CD4-positive, alpha-beta T cell treated with Interleukin-4 for 4 hours (primary cell): ENCODE results near the gene IRF4.

Experiments used
- DNase-seq: peaks from one replicate; pipeline ENCODE4 v3.0.0-alpha.2; 2020

Gene IRF4

DNA sequence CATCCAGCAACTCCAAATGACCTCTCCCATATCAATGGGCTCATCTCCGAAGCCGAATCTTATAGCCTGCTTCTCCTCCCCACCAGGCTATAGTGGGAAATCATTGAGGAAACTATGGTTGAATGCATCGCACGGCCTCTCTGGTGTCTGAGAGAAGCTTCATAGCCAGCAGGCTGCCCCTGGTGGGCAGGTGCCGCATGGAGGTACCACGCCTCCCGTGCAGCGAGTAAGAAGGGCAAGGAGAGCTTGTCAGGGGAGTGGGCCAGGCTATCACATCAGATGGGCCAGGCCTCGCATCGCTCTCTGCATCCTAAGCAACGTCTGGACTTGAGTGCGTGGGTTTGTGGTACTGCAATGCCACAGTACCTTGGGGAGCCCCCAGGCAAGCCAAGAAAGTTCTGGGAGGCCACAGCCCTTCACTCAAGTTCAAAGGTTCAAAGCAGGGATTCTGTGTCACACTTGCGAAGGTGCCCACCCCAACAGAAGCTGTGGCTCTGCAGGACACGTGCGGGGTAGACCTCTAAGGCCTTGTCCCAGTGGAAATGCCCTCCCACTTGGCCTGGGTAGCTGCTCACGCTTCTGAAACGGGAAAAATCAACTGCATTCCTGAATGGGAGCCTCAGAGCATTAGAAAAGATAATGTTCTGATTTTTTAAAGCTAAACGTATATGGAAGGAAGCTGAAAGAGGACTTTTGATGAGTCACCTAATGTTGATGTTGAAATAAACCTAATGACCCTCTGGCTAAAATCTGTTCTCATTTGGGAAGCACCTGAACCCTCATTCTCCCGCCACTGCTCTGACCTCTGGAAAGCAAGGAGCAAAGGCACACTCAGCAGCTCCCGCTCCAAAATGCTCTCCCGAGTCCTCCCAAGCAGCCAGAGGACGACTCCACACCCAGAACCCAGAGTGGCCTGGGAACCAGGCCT, 8.4 kb upstream of the IRF4 start:
- no peak for DNase-seq

DNA sequence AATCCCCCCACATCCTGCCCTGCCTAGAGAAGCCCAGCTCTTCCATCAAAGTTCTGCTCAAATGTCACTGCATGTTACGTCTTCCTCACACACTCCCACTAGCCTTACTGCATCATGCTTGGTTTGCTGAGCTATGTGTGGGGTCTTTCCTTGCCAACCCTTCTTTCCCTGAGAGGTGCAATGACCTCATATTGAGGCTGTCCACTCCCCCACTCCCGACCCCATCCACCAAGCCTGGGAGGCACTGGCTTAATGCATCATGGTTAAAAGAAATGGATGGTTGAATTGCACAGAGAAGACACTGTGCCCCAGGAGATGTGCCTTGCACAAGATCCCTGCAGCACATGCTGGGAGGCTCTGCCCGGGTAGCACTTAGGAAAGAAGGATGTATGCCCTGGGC, 7.7 kb upstream of the IRF4 start:
- no peak for DNase-seq

DNA sequence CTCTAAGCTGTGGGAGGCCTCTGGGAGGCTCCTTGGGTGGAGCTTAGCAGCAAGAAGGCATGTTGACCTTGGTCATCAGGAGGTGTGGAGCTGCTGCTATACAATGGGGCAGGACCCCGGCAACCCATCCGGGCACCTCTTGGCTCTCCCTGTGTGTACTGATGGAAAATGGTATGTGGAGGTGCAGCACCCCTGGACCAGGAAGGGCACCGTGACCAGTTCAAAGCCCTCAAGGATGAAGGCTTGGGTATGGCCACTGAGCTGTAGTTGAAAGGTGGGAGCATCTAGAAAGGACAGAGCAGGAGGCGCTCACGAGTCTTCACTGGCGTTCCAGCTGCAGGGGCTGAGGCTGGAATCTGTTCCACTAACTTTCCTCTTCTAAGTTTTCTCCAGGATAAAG, 6.7 kb upstream of the IRF4 start:
- no peak for DNase-seq

DNA sequence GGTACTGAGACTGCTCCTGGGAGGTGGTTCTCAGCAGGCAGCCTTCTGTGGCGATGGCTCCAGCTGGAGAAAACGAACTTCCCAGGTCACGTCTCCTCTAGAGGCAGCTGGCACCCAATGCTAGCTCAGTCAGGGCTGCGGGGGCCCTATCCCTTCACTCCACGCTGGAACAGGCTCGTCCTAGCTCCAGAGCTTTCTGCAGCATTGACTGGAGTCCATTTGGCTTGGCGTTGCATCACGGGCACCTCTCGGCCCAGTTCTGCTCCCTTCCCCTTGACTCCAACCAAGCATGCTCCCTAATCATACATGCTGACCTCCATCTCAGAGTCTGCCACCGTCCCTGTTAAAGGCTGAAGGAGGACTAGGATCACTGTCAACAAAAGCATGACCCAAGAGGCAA, 5.9 kb upstream of the IRF4 start:
- no peak for DNase-seq

DNA sequence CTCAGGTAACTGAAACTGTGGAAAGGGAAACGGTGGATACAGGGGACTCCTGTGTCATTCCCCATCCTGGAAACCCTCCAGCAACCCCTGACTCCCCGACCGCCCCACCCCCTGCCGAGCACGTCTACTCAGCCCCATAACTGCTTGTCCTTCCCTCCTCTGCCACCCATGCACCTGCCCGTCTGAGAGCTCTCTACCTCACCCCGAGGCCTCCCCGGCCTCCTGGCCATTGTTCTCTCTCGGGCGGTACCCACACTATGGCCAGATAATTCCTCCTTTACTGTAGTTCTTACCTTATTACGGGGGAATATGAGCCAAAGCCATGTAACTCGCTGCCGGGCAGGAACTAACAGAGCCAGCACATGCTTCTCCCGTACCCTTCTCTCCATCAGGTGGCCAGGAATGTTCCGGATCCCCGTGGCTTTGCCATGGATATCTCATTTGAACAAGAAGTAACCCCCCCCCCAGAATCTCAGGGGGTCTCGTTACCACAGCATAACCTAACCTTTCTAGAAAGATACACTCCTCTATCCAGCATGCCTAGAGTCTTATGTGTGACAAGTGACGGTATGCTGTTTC, 4.8 kb upstream of the IRF4 start:
- no peak for DNase-seq

DNA sequence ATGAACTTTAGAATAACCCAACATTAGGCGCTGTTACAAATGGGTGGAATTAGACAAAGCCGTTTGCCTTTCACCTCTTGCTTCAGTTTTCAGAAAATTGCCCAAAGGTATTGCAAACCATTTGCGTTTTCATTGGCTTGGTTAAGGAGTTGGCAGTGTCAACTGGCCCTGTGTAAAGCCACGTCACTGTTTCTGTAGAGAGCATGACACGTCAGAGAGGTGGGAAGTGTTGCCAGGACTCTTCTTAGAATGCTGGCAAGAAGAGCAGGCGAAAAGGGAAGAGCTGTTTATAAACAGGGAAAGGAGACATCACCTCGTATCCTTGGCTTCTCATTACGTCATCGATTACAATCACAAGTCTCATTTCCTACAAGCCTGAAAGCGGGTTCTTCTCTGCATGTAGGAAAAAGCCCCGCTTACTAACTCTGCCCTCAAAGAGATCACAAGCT, 4.2 kb upstream of the IRF4 start:
- no peak for DNase-seq

DNA sequence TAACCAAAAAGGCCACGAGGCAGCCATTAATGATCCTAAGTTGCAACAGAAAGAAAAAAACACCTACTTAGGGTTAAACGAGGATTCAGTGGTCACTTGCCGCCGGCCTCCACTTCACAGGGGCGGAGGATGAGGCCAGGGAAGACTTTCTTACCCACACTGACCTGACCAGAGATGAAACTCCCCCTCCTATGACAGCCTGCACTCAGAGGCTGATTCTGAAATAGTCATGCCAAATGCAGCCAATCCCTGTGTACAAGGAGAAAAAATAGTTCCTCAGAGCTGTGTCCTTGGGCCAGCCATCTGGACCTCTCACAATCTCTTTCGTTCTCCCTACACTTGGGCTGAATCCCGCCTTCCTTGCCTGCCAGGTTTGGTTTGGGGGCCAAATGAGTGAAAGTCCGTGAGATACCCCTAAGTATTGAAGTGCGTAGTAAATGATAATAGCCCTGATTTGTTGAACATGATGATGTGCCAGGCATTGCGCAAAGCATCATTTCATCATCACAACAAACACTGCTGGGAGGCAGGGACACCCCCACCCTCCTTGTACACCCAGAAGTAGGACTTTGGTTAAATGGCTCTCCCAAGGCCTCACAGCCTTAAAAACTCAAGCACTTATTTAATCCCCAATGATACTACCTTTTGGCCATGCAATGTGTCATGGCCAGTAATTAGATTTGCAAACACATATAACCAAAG, 3.2 kb upstream of the IRF4 start:
- DNase-seq, result no peak

DNA sequence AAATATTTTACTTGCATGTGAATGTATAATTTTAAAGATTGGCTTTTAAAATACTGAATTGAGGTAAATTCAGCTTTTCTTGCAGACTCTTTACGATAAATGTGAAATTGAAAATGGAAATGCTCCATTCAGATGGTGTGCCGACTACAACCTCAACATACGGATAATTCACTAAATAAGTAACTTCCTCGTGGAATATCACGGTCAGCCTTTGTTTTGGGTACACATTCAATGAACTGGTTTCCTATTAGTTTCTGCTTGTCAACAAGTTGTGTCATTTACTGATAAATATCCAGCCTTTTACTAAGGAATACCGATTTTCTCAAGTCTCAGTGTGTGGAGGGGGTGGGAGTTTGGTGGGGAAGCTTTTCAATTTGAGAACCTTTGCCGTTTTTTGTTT, 2.4 kb upstream of the IRF4 start:
- no peak for DNase-seq

DNA sequence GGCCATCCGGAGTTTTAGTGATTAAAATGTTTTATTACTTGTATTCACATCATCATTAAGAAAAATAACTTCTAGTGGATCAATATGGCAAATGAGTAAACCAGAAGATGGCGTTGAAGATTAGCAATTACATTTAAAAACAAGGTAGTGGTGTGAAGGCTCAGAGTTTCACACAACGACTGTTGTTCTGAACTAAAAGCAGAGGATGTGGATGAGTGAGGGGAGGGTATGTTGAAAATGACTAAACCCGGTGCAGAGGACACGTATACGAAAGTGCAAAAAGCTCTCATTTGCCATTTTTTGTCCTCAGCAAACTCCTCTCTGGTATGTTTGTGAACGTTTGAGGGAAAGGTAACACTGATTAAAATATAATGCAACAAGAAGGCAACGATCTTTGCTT, 1.9 kb upstream of the IRF4 start:
- DNase-seq, result peak; percentile 72

DNA sequence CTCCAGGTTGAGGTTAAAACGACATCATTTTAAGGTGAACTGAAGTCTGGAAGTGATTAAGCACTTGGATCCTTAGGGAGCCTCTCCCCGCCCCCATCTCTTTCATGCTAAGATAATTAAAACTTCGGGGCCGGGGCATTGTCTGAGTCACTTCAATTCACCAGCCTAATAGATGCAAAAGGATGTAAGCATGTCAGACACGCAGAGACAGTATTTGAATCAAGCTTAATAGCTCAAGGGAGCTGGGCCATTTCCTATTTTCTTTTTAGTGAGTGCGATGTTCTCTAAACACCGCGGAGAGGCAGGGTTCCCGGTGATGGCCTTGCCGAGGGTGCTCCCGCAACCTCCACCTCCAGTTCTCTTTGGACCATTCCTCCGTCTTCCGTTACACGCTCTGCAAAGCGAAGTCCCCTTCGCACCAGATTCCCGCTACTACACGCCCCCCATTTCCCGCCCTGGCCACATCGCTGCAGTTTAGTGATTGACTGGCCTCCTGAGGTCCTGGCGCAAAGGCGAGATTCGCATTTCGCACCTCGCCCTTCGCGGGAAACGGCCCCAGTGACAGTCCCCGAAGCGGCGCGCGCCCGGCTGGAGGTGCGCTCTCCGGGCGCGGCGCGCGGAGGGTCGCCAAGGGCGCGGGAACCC, 516 bp upstream of the IRF4 start:
- peak; percentile 34 for DNase-seq

DNA sequence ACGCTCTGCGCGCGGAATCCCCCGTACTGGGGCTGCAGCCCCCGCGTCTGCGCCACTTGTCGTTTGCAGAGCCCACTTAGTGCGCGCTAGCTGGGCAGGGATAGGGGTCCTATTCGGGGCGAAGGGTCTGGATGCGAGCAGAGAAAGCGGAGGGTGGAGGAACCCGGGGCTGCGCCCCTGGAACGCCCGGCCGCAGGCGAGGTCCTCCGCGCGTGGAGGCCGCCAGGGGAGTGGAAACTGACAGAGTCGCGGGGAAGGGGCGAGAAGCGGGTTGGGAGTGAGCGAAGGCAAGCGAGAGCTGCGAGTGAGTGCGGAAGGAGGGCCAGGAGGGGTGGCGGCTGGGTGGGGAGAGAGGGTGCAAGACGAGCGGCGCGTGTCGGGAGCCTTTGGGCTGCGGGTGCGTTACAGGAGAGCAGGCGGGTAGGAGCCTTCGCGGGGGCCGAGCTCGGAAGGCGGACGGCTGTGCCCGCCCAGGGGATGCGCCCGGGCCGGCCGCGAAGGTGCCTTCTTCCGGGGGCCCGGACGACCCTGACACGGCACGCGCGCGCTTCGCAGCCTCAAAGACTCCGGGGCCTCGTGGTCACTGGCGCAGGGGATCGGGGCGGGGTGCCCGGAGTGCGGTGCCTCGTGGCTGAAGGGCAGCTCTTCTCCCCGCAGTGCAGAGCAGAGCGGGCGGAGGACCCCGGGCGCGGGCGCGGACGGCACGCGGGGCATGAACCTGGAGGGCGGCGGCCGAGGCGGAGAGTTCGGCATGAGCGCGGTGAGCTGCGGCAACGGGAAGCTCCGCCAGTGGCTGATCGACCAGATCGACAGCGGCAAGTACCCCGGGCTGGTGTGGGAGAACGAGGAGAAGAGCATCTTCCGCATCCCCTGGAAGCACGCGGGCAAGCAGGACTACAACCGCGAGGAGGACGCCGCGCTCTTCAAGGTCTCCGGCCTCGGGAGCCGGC, 1.2 kb downstream of the IRF4 start:
- peak; percentile 24 for DNase-seq

DNA sequence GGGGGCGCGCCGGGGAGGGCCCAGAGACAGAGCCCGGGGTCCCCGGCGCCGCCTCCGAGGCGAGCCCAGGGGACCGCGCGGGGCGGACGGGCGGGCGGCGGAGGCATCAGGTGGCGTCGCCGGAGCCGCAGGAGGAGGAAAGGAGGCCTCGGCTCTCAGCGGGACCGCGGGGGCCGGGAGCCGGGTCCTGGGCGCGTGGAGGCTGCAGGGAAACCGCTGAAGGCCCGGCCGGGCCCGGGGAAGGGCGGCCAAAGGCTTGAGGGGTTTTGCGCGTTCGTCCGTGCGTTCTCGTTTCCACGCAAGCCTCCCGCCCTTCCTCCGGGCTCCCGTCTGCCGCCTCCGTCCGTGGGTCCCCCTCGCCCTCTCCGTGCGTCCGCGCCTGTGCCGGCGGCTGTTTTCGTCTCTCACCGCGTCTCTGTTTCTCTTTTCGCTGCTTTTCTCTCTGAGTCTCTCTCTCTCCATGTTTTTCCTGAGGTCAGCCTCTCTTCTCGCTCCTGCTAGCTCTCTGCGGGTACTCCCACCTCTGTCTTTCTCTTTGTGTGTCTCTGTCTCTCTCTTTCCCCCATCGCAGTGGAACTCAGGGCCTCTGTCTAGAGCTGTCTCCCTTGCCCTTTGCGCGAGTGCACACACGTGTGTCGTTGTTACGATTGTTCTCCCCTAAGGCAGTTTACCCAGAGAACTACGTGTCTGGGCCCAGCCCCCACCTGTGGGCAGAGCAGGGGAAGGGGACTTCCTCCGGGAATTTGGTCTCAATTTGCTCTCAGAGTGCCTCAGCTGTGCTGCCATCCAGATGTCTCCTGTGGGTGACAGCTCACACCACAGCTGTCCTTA, 2.1 kb downstream of the IRF4 start:
- no peak for DNase-seq

DNA sequence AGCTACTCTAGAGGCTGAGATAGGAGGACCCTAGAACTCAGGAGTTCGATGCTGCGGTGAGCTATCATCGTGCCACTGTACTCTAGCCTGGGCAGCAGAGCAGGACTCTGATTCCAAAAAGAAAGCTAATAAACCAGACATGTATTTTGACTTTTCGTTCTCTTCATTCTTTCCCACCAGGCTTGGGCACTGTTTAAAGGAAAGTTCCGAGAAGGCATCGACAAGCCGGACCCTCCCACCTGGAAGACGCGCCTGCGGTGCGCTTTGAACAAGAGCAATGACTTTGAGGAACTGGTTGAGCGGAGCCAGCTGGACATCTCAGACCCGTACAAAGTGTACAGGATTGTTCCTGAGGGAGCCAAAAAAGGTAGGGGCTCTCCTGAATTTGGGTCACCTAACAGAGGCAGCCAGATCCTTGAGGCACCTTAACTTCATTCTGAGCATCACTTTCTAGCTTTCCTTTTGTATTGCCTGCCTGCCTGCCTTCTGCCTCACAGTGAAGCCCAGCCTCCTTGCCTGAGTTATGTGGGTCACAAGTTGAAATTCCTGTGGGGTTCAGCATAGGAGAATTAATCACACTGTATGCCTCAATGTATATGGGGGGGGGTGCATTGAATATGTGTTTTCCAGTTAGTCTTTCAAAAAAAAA, 3.2 kb downstream of the IRF4 start:
- DNase-seq, result no peak

DNA sequence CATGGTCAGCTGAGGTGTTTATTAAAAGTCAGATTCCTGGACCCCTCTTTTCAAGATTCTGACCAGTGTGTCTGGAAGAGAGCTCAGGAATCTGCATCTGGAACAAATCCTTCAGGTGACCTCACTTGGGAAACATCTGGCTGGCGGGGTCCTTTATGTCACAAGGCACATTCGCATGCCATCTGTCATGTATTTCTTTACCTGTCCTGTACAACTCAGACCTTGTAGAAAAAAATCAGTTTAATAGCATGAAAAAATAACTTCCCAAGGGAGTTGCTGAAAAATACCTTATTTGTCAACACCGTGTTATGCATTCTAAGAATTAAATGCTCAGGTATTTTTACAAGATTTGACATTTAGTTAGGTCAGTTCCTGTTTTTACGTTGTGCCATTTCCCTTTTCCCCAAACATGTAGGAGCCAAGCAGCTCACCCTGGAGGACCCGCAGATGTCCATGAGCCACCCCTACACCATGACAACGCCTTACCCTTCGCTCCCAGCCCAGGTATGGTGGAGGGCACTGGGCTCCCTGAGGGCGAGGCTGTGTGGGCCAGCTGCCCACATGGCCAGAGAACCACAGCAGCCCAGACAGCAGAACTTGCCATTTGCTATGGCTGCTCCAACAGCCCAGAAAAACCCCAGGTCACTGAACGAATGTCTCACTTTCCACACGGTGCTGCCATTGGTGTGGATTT, 4.0 kb downstream of the IRF4 start:
- DNase-seq, result no peak

DNA sequence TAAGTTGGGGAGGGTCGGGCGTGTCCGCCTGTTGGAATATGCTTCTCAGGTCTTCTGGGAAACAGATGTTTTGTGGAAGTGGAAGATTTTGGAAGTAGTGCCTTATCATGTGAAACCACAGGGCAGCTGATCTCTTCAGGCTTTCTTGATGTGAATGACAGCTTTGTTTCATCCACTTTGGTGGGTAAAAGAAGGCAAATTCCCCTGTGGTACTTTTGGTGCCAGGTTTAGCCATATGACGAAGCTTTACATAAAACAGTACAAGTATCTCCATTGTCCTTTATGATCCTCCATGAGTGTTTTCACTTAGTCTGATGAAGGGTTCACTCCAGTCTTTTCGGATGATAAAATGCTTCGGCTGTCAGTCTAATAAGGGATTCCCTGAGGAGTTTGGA, 4.6 kb downstream of the IRF4 start:
- no peak for DNase-seq

DNA sequence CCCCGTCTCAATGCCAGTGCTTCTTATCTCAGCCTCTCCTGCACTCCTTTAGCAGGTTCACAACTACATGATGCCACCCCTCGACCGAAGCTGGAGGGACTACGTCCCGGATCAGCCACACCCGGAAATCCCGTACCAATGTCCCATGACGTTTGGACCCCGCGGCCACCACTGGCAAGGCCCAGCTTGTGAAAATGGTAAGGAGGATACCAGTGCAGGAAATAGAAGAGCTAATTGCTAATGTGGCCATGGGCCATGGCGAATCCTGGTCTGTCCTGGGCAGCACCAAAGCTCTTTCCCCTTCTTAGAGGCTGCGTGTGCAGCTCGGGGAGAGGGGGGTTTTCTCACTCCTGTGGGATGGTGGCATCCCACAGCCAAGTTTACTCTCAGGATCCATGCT, 5.5 kb downstream of the IRF4 start:
- no peak for DNase-seq

DNA sequence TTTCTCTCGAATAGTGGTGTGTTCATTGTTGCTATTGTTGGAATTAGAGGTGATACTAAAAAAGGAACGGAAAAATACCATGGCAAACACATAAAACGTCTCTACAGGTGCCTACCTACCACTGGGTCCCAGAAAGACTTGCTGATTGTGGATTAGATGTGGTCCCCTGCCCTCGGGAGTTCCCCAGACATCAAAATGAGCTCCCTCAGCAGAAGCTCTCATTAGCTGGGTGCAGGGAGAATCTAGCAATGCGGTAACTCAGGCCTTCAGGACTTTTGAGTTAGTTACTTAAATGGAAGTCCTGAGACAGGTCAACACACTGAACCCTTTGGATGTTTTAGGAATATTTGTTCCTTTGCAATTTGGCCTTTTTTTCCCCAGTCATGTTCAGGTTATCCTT, 6.1 kb downstream of the IRF4 start:
- no peak for DNase-seq

DNA sequence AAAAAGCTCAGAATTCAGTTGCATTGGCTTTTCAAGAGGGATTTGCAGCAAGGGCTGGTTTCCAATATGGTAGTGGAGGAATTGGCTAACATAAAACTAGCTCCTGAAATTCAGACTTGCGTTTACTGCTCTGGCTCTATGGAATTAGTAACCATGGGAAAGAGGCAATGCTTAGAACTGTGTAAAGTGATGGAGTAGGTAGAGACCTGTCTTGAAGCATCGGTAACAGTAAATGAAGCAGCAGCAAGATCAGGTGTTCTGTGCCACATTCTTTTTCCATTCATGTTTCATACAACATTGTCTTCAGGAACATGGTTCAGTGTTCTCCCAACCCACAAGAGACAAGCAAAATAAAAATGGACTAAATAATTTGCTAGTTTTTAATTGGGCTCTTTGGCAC, 6.5 kb downstream of the IRF4 start:
- DNase-seq, result no peak

DNA sequence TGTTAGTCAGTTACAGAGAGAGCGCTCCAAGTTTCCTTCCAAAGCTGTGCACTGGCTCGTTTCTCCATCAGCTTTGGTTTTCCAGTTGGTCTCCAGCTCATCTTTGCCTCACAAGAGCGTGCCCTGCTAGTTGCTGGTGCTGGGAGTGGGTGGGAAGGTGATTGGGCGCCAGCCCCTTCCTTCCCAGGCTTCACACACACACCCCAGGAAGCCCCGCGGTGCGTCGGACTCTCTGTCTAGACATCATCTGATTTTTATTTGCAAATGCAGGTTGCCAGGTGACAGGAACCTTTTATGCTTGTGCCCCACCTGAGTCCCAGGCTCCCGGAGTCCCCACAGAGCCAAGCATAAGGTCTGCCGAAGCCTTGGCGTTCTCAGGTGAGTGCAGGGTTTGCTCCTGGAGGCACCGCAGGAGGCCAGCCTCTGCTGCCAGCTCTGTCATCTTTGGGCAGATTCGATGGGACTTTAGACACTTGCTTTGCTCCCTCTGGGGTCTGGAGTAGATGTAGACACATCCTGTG, 7.1 kb downstream of the IRF4 start:
- DNase-seq, result no peak
